CD14-positive monocyte (primary cell): ENCODE data around the gene TXK. TPM values are rescaled to one million over a fixed set of nuclear protein-coding genes. Genes with fewer than 3 reads are reported as not detected.

Experiments used
- DNase-seq, 3 donors: peaks; one replicate each; pipeline ENCODE4 v3.0.0-alpha.2; 2011 to 2022
- H2AFZ ChIP-seq: 2 replicates; pipeline ENCODE4 v1.6.0; 2012; ENCODE audit warnings: mild to moderate bottlenecking, low read depth, low read length, inconsistent platforms; ENCODE audit not compliant: insufficient read depth, poor library complexity, severe bottlenecking
- H3K27ac ChIP-seq, 2 donors: 1 replicate in 1 of 2; 2 replicates in 1 of 2; pipeline ENCODE4 v1.5.1; 2012 to 2013; ENCODE audit warnings: low read length in 2 of 2, control low read depth in 1 of 2, inconsistent platforms in 1 of 2, low read depth in 1 of 2, mild to moderate bottlenecking in 1 of 2
- H3K27me3 ChIP-seq, 2 donors: one replicate each; pipeline versions ENCODE4 v1.6.0 to v1.6.1; 2011 to 2013; ENCODE audit warnings: low read length in 2 of 2; ENCODE audit not compliant: control insufficient read depth in 2 of 2, insufficient read depth in 2 of 2
- H3K36me3 ChIP-seq, 2 donors: replicated peaks in 1 of 2; 1 replicate in 1 of 2; 2 replicates in 1 of 2; pipeline versions ENCODE4 v1.5.1 to v1.6.1; 2012 to 2013; ENCODE audit warnings: low read length in 2 of 2, control low read depth in 1 of 2, inconsistent platforms in 1 of 2, mild to moderate bottlenecking in 1 of 2; ENCODE audit not compliant: insufficient read depth in 2 of 2, control insufficient read depth in 1 of 2
- H3K4me1 ChIP-seq, 2 donors: 1 replicate in 1 of 2; 2 replicates in 1 of 2; pipeline versions ENCODE4 v1.5.1 to v1.6.1; 2012 to 2013; ENCODE audit warnings: low read length in 2 of 2, control low read depth in 1 of 2, inconsistent platforms in 1 of 2, mild to moderate bottlenecking in 1 of 2, moderate library complexity in 1 of 2; ENCODE audit not compliant: insufficient read depth in 2 of 2, control insufficient read depth in 1 of 2
- H3K4me2 ChIP-seq: replicated peaks from 2 replicates; pipeline ENCODE3; 2012; ENCODE audit warnings: low read length, moderate library complexity, mild to moderate bottlenecking; ENCODE audit not compliant: poor library complexity, severe bottlenecking; ENCODE audit errors: extremely low read depth
- H3K4me3 ChIP-seq, 3 experiments: fragments of 200-600 bp in 1 of 3; sonication (generic) in 1 of 3; replicated peaks in 1 of 3; 1 replicate in 2 of 3; 2 replicates in 1 of 3; pipeline ENCODE4 v1.5.1; 2011 to 2013; ENCODE audit warnings: low read length in 3 of 3, mild to moderate bottlenecking in 3 of 3, control low read depth in 2 of 3, low read depth in 2 of 3, inconsistent platforms in 1 of 3, moderate library complexity in 1 of 3
- H3K79me2 ChIP-seq: 2 replicates; pipeline ENCODE4 v1.6.0; 2012; ENCODE audit warnings: mild to moderate bottlenecking, control low read depth, inconsistent platforms, low read length, moderate library complexity; ENCODE audit not compliant: insufficient read depth
- H3K9ac ChIP-seq: 2 replicates; pipeline ENCODE4 v1.6.0; 2017; ENCODE audit warnings: low read length, mild to moderate bottlenecking; ENCODE audit not compliant: insufficient read depth, poor library complexity, severe bottlenecking
- H3K9me3 ChIP-seq, 2 donors: replicated peaks in 1 of 2; 1 replicate in 1 of 2; 2 replicates in 1 of 2; pipeline versions ENCODE4 v1.5.1 to v1.6.1; 2012 to 2013; ENCODE audit warnings: low read length in 2 of 2, control low read depth in 1 of 2; ENCODE audit not compliant: control insufficient read depth in 1 of 2, insufficient read depth in 1 of 2
- H4K20me1 ChIP-seq: 2 replicates; pipeline ENCODE4 v1.6.0; 2012; ENCODE audit warnings: mild to moderate bottlenecking, low read length, control low read depth, moderate library complexity; ENCODE audit not compliant: insufficient read depth
- H3K27ac Mint-ChIP-seq, 7 donors: one replicate each; pipeline ENCODE4 v1.8.0; 2020; ENCODE audit warnings: mild to moderate bottlenecking in 7 of 7, mixed read lengths in 7 of 7, moderate library complexity in 6 of 7, inconsistent platforms in 2 of 7
- H3K27me3 Mint-ChIP-seq, 3 donors: one replicate each; pipeline ENCODE4 v1.8.0; 2021 to 2022; ENCODE audit warnings: low read depth in 3 of 3, mild to moderate bottlenecking in 3 of 3, mixed read lengths in 3 of 3, moderate library complexity in 3 of 3, inconsistent platforms in 1 of 3
- H3K36me3 Mint-ChIP-seq, 2 donors: one replicate each; pipeline ENCODE4 v1.8.0; 2020; ENCODE audit warnings: mixed read lengths in 2 of 2, inconsistent platforms in 1 of 2, mild to moderate bottlenecking in 1 of 2
- H3K4me1 Mint-ChIP-seq: one replicate; pipeline ENCODE4 v1.8.0; 2020; ENCODE audit warnings: mild to moderate bottlenecking, mixed read lengths
- H3K4me3 Mint-ChIP-seq, 2 donors: one replicate each; pipeline ENCODE4 v1.8.0; 2020; ENCODE audit warnings: mild to moderate bottlenecking in 2 of 2, mixed read lengths in 2 of 2, moderate library complexity in 1 of 2
- H3K9me3 Mint-ChIP-seq, 7 donors: one replicate each; pipeline ENCODE4 v1.8.0; 2020 to 2022; ENCODE audit warnings: mixed read lengths in 7 of 7, mild to moderate bottlenecking in 6 of 7, moderate library complexity in 6 of 7, inconsistent platforms in 2 of 7
- WGBS: methylation state at CpG from one replicate; pipeline ENCODE4 v1.1.5; 2013; ENCODE audit warnings: missing lambda C conversion rate; ENCODE audit not compliant: insufficient coverage; 5-methylcytosine and 5-hydroxymethylcytosine counted together
- intact Hi-C, 2 donors: fragments of 100-400 bp; cut with micrococcal nuclease; formaldehyde crosslinking; loops; one replicate each; pipeline versions ENCODE4 v1.15.0 to v1.15.1; 2023
- polyA plus RNA-seq, 3 donors: library from polyadenylated mRNA; depleted of rRNA in 1 of 3; unstranded in 2 of 3; stranded (reverse) in 1 of 3; fragments of 300-500 nt in 2 of 3; fragments of >200 nt in 1 of 3; fragmentation: Illumina TruSeq in 2 of 3; gene quantifications; 1 replicate in 2 of 3; 2 replicates in 1 of 3; pipeline ENCODE4 v1.2.3, GENCODE V29; 2012 to 2021
- TF ChIP-seq, protein P1 (sequence below): fragments of 200-600 bp; IDR thresholded peaks from one replicate; pipeline ENCODE4 v1.8.0; 2022; ENCODE audit warnings: antibody characterized with exemption, mild to moderate bottlenecking

TXK gene
- polyA plus RNA-seq, 3 donors: 0.13 to 0.93 (median 0.54) TPM

- H3K4me3 Mint-ChIP-seq: no peak overlapping the region
- no peaks in the 10 kb centered on the region for H3K27me3 ChIP-seq
- H3K4me1 Mint-ChIP-seq: no peaks in the 10 kb centered on the region
- TF ChIP-seq, protein P1, sequence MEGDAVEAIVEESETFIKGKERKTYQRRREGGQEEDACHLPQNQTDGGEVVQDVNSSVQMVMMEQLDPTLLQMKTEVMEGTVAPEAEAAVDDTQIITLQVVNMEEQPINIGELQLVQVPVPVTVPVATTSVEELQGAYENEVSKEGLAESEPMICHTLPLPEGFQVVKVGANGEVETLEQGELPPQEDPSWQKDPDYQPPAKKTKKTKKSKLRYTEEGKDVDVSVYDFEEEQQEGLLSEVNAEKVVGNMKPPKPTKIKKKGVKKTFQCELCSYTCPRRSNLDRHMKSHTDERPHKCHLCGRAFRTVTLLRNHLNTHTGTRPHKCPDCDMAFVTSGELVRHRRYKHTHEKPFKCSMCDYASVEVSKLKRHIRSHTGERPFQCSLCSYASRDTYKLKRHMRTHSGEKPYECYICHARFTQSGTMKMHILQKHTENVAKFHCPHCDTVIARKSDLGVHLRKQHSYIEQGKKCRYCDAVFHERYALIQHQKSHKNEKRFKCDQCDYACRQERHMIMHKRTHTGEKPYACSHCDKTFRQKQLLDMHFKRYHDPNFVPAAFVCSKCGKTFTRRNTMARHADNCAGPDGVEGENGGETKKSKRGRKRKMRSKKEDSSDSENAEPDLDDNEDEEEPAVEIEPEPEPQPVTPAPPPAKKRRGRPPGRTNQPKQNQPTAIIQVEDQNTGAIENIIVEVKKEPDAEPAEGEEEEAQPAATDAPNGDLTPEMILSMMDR: no peak
- no peak for DNase-seq
- no peak overlapping the region for H3K27ac ChIP-seq
- H3K27ac Mint-ChIP-seq: no peak overlapping the region
- H3K79me2 ChIP-seq: no peaks in the 10 kb centered on the region
- no peak overlapping the region for H3K4me3 ChIP-seq
- H4K20me1 ChIP-seq: no peaks in the 10 kb centered on the region
- intact Hi-C loops: no loop called here
- no peaks in the 10 kb centered on the region for H3K9me3 ChIP-seq
- WGBS: no CpG with 5 or more reads among the region's 2 CpGs
- peaks cover 0 to 2% (median 0%) of the 10 kb centered on the region in 3 donors for H3K27me3 Mint-ChIP-seq
- H3K36me3 Mint-ChIP-seq: no peaks in the 10 kb centered on the region
- no peak overlapping the region for H3K4me2 ChIP-seq
- H2AFZ ChIP-seq: no peak overlapping the region
- H3K9me3 Mint-ChIP-seq: no peaks in the 10 kb centered on the region
- H3K4me1 ChIP-seq: no peaks in the 10 kb centered on the region
- H3K36me3 ChIP-seq: no peaks in the 10 kb centered on the region
- H3K9ac ChIP-seq: no peak overlapping the region
Observed at GRCh38 chr4:48095441-48095840, 38.6 kb downstream of the TXK start.

GRCh38 chr4:48093991-48094416 lies 40.0 kb downstream of the TXK start:
- no peak overlapping the region for H3K9ac ChIP-seq
- H3K9me3 ChIP-seq: no peaks in the 10 kb centered on the region
- intact Hi-C loops: no loop called here
- TF ChIP-seq, protein P1: no peak
- H3K27me3 Mint-ChIP-seq: peaks cover 0 to 2% (median 0%) of the 10 kb centered on the region in 3 donors
- no peaks in the 10 kb centered on the region for H3K9me3 Mint-ChIP-seq
- H3K4me1 ChIP-seq: no peaks in the 10 kb centered on the region
- DNase-seq: no peak
- H3K79me2 ChIP-seq: no peaks in the 10 kb centered on the region
- H3K4me3 ChIP-seq: no peak overlapping the region
- no peaks in the 10 kb centered on the region for H3K36me3 ChIP-seq
- no peak overlapping the region for H3K4me2 ChIP-seq
- H3K27ac ChIP-seq: no peak overlapping the region
- H3K4me3 Mint-ChIP-seq: no peak overlapping the region
- 86% methylated on average over 1 of the region's 3 CpGs for WGBS
- no peaks in the 10 kb centered on the region for H3K4me1 Mint-ChIP-seq
- H3K27ac Mint-ChIP-seq: no peak overlapping the region
- H3K27me3 ChIP-seq: no peaks in the 10 kb centered on the region
- H2AFZ ChIP-seq: no peak overlapping the region
- H3K36me3 Mint-ChIP-seq: no peaks in the 10 kb centered on the region
- no peaks in the 10 kb centered on the region for H4K20me1 ChIP-seq
